ENCODE measurements around the gene RECK.
"Not testable (repeated sequence)": the region's sequence is repeated elsewhere in the genome, so short reads cannot be mapped to it uniquely, and the experiment has no call there.

Gene RECK

GRCh38 chr9:36126016-36126730, 89.5 kb downstream of the RECK start:
- no peak overlapping the region for H3K9ac ChIP-seq (ENCODE audit: insufficient read length, low read depth)
- H3K9me3 ChIP-seq (ENCODE audit: insufficient read depth, low read length): no peaks in the 10 kb centered on the region
- DNase-seq (ENCODE audit: low read depth, low spot score): no peak
- no peak overlapping the region for H3K4me3 ChIP-seq (ENCODE audit: insufficient read length, low read depth)
- peaks cover 4% of the 10 kb centered on the region for H3K27me3 ChIP-seq (ENCODE audit: insufficient read depth, insufficient read length)
- no peak for TF ChIP-seq YY1 (IDR thresholded peaks at IDR 0.05; ENCODE audit: insufficient read depth, insufficient read length)
- TF ChIP-seq SUZ12 (IDR thresholded peaks at IDR 0.05; ENCODE audit: extremely low read depth, insufficient read depth, insufficient read length): no peak
- no peak for TF ChIP-seq ZNF274 (IDR thresholded peaks at IDR 0.05; ENCODE audit: low read depth, low read length)
- H3K4me1 ChIP-seq (ENCODE audit: insufficient read depth, insufficient read length): peaks cover 9% of the 10 kb centered on the region
- peaks cover 18% of the 10 kb centered on the region for H3K36me3 ChIP-seq (ENCODE audit: insufficient read depth, insufficient read length, low read length)

- H3K4me1 ChIP-seq (ENCODE audit: insufficient read depth, insufficient read length): peaks cover 9% of the 10 kb centered on the region
- no peak overlapping the region for H3K4me3 ChIP-seq (ENCODE audit: insufficient read length, low read depth)
- TF ChIP-seq YY1 (IDR thresholded peaks at IDR 0.05; ENCODE audit: insufficient read depth, insufficient read length) (no peak), SUZ12 (IDR thresholded peaks at IDR 0.05; ENCODE audit: extremely low read depth, insufficient read depth, insufficient read length) (no peak), ZNF274 (IDR thresholded peaks at IDR 0.05; ENCODE audit: low read depth, low read length) (no peak)
- DNase-seq (ENCODE audit: low read depth, low spot score): no peak
- no peak overlapping the region for H3K9ac ChIP-seq (ENCODE audit: insufficient read length, low read depth)
- H3K36me3 ChIP-seq (ENCODE audit: insufficient read depth, insufficient read length, low read length): peaks cover 8% of the 10 kb centered on the region
- no peaks in the 10 kb centered on the region for H3K9me3 ChIP-seq (ENCODE audit: insufficient read depth, low read length)
- peaks cover 4% of the 10 kb centered on the region for H3K27me3 ChIP-seq (ENCODE audit: insufficient read depth, insufficient read length)
Measured at GRCh38 chr9:36127652-36128244, 91.0 kb downstream of the RECK start.

- no peak for TF ChIP-seq SUZ12 (IDR thresholded peaks at IDR 0.05; ENCODE audit: extremely low read depth, insufficient read depth, insufficient read length)
- no peak for TF ChIP-seq YY1 (IDR thresholded peaks at IDR 0.05; ENCODE audit: insufficient read depth, insufficient read length)
- no peak for DNase-seq (ENCODE audit: low read depth, low spot score)
- peaks cover 2% of the 10 kb centered on the region for H3K36me3 ChIP-seq (ENCODE audit: insufficient read depth, insufficient read length, low read length)
- no peaks in the 10 kb centered on the region for H3K9me3 ChIP-seq (ENCODE audit: insufficient read depth, low read length)
- peaks cover 9% of the 10 kb centered on the region for H3K4me1 ChIP-seq (ENCODE audit: insufficient read depth, insufficient read length)
- no peak overlapping the region for H3K4me3 ChIP-seq (ENCODE audit: insufficient read length, low read depth)
- H3K9ac ChIP-seq (ENCODE audit: insufficient read length, low read depth): no peak overlapping the region
- peaks cover 4% of the 10 kb centered on the region for H3K27me3 ChIP-seq (ENCODE audit: insufficient read depth, insufficient read length)
Measured at GRCh38 chr9:36128349-36128748, 91.6 kb downstream of the RECK start.

- TF ChIP-seq ZNF274 (IDR thresholded peaks at IDR 0.05; ENCODE audit: low read depth, low read length) (no peak), YY1 (IDR thresholded peaks at IDR 0.05; ENCODE audit: insufficient read depth, insufficient read length) (no peak), SUZ12 (IDR thresholded peaks at IDR 0.05; ENCODE audit: extremely low read depth, insufficient read depth, insufficient read length) (no peak)
- Histone ChIP-seq H3K9me3 (ENCODE audit: insufficient read depth, low read length) (no peaks in the 10 kb centered on the region), H3K36me3 (ENCODE audit: insufficient read depth, insufficient read length, low read length) (no peaks in the 10 kb centered on the region), H3K27me3 (ENCODE audit: insufficient read depth, insufficient read length) (peaks cover 4% of the 10 kb centered on the region), H3K4me1 (ENCODE audit: insufficient read depth, insufficient read length) (peaks cover 9% of the 10 kb centered on the region), H3K4me3 (ENCODE audit: insufficient read length, low read depth) (no peak overlapping the region), H3K9ac (ENCODE audit: insufficient read length, low read depth) (no peak overlapping the region)
- DNase-seq (ENCODE audit: low read depth, low spot score): no peak
Measured at GRCh38 chr9:36129139-36129538, 92.4 kb downstream of the RECK start.

GRCh38 chr9:36131666-36132065, 95.0 kb downstream of the RECK start:
- H3K4me3 ChIP-seq (ENCODE audit: insufficient read length, low read depth); H3K36me3 ChIP-seq (ENCODE audit: insufficient read depth, insufficient read length, low read length); DNase-seq (ENCODE audit: low read depth, low spot score); H3K9me3 ChIP-seq (ENCODE audit: insufficient read depth, low read length); H3K9ac ChIP-seq (ENCODE audit: insufficient read length, low read depth); H3K27me3 ChIP-seq (ENCODE audit: insufficient read depth, insufficient read length); H3K4me1 ChIP-seq (ENCODE audit: insufficient read depth, insufficient read length): not testable (repeated sequence)

- Histone ChIP-seq H3K27me3 (ENCODE audit: insufficient read depth, insufficient read length) (peaks cover 10% of the 10 kb centered on the region), H3K9me3 (ENCODE audit: insufficient read depth, low read length) (no peaks in the 10 kb centered on the region), H3K4me3 (ENCODE audit: insufficient read length, low read depth) (no peak overlapping the region), H3K9ac (ENCODE audit: insufficient read length, low read depth) (no peak overlapping the region), H3K4me1 (ENCODE audit: insufficient read depth, insufficient read length) (peaks cover 5% of the 10 kb centered on the region), H3K36me3 (ENCODE audit: insufficient read depth, insufficient read length, low read length) (no peaks in the 10 kb centered on the region)
- TF ChIP-seq ZNF274 (IDR thresholded peaks at IDR 0.05; ENCODE audit: low read depth, low read length) (no peak), SUZ12 (IDR thresholded peaks at IDR 0.05; ENCODE audit: extremely low read depth, insufficient read depth, insufficient read length) (no peak), YY1 (IDR thresholded peaks at IDR 0.05; ENCODE audit: insufficient read depth, insufficient read length) (no peak)
- DNase-seq (ENCODE audit: low read depth, low spot score): no peak
Measured at GRCh38 chr9:36132086-36132485, 95.4 kb downstream of the RECK start.

GRCh38 chr9:36134761-36135505, 98.2 kb downstream of the RECK start:
- peak; percentile 44 for DNase-seq (ENCODE audit: low read depth, low spot score)
- H3K9me3 ChIP-seq (ENCODE audit: insufficient read depth, low read length): no peaks in the 10 kb centered on the region
- H3K27me3 ChIP-seq (ENCODE audit: insufficient read depth, insufficient read length): peaks cover 24% of the 10 kb centered on the region
- peaks cover 16% of the 10 kb centered on the region for H3K36me3 ChIP-seq (ENCODE audit: insufficient read depth, insufficient read length, low read length)
- H3K9ac ChIP-seq (ENCODE audit: insufficient read length, low read depth): peak overlapping the region; percentile 1
- H3K4me3 ChIP-seq (ENCODE audit: insufficient read length, low read depth): peak overlapping the region; percentile 85
- no peak for TF ChIP-seq SUZ12 (IDR thresholded peaks at IDR 0.05; ENCODE audit: extremely low read depth, insufficient read depth, insufficient read length)
- TF ChIP-seq ZNF274 (IDR thresholded peaks at IDR 0.05; ENCODE audit: low read depth, low read length): no peak
- no peak for TF ChIP-seq YY1 (IDR thresholded peaks at IDR 0.05; ENCODE audit: insufficient read depth, insufficient read length)
- peaks cover 7% of the 10 kb centered on the region for H3K4me1 ChIP-seq (ENCODE audit: insufficient read depth, insufficient read length)

All from NT2/D1 (cell line).